ENCODE results near the gene SMPD1. TPM values are rescaled to one million over a fixed set of nuclear protein-coding genes. Genes with fewer than 3 reads are reported as not detected.
A peak's percentile ranks its signal among the peaks of the same experiment; 100 is the strongest.

SMPD1 gene
- total and polyA plus RNA-seq, 2 donors (not counting 1 experiment from before 2014, with no cell fraction given) = 18.3 to 30.7 TPM

DNA sequence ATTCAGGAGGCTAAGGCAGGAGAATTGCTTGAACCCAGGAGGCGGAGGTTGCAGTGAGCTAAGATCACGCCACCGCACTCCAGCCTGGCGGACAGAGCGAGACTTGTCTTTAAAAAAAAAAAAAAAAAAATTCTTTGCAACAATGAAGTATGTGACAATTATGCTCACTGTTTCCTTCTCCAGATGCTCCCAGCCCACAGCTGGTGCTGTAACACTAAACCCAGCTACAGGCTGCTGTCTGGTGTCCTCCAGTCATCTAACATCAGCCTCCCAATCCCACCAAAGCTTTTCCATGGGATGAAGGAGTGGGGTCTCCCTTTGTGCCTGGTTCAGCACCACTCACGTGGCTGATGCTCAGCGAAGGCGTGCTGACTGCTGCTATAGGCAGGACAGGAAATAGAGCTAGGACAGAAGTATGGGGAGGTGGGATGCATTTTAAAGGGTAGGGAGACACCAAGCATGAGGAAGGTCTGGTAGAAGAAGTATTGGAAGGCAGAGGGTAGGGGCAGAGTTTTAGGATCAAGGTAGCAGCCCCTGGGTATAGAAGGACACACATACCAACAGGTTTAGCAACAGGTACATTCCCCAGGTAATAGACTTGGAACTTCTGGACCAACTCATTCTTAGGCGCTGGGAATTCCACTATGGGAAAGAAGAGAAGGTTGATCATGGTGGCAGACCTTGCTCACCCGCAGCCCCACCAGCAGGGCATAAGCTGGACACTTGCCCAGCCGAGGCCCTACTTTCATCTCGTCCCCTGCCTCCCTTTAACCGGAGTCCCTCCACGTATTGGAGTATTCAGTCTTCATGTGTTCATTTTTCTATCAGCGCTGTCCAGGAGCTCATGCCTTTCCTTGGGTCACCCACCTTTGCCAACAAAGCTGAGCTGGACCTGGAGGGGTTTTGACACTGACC is 10.4 kb downstream of the SMPD1 start:
- Histone ChIP-seq H3K9ac (ENCODE audit: low read length) (no peak overlapping the region), H2AFZ (ENCODE audit: insufficient read depth, low read depth, low read length, poor library complexity, severe bottlenecking) (no peak overlapping the region), H3K27ac (ENCODE audit: low read length in 2 of 2) (no peak overlapping the region), H3K36me3 (replicated peaks in 1 of 2; ENCODE audit: control extremely low read depth in 1 of 2, control insufficient read depth in 1 of 2, extremely low read depth in 1 of 2, insufficient read depth in 2 of 2, low read length in 1 of 2) (peaks cover 0 to 6% of the 10 kb centered on the region in 2 experiments), H3K9me3 (ENCODE audit: control extremely low read depth in 1 of 3, control insufficient read depth in 2 of 3, insufficient read depth in 1 of 3, low read length in 2 of 3) (no peaks in the 10 kb centered on the region), H3K27me3 (replicated peaks in 1 of 4; ENCODE audit: control extremely low read depth in 1 of 4, control insufficient read depth in 3 of 4, insufficient read depth in 4 of 4, low read length in 3 of 4) (no peaks in the 10 kb centered on the region), H3K79me2 (ENCODE audit: control insufficient read depth, insufficient read depth, low read length) (no peaks in the 10 kb centered on the region), H4K20me1 (ENCODE audit: control insufficient read depth, insufficient read depth, low read length, poor library complexity, severe bottlenecking) (no peaks in the 10 kb centered on the region), H3K4me3 (ENCODE audit: control extremely low read depth in 1 of 5, extremely low read depth in 1 of 5, insufficient read depth in 1 of 5, low read depth in 2 of 5, low read length in 4 of 5) (no peak overlapping the region), H3K4me1 (ENCODE audit: control insufficient read depth in 2 of 2, insufficient read depth in 2 of 2, low read length in 2 of 2) (peaks cover 39 to 41% of the 10 kb centered on the region in 2 donors), H3K4me2 (replicated peaks; ENCODE audit: low read depth, low read length, poor library complexity, severe bottlenecking) (no peak overlapping the region)
- H3K27ac Mint-ChIP-seq = peak overlapping the region; percentile 73
- POLR2A ChIA-PET = no interaction called here
- intact Hi-C loops (cut with micrococcal nuclease) = no loop called here
- ATAC-seq (ENCODE audit: low read depth) = no peak
- H3K4me1 Mint-ChIP-seq = peaks cover 46% of the 10 kb centered on the region
- H3K27me3 Mint-ChIP-seq = no peaks in the 10 kb centered on the region
- CTCF ChIA-PET = interaction anchor here (0.8 to 6.0 kb wide), 4 partner anchors 11 to 43 kb away, joined by 3 to 49 read pairs (median 8); partner anchors contain the start of genes APBB1 and SMPD1
- no peak for TF ChIP-seq EZH2 (IDR thresholded peaks at IDR 0.05; ENCODE audit: borderline replicate concordance, insufficient read depth, low read depth, low read length, poor library complexity, severe bottlenecking)
- TF ChIP-seq, protein P1, sequence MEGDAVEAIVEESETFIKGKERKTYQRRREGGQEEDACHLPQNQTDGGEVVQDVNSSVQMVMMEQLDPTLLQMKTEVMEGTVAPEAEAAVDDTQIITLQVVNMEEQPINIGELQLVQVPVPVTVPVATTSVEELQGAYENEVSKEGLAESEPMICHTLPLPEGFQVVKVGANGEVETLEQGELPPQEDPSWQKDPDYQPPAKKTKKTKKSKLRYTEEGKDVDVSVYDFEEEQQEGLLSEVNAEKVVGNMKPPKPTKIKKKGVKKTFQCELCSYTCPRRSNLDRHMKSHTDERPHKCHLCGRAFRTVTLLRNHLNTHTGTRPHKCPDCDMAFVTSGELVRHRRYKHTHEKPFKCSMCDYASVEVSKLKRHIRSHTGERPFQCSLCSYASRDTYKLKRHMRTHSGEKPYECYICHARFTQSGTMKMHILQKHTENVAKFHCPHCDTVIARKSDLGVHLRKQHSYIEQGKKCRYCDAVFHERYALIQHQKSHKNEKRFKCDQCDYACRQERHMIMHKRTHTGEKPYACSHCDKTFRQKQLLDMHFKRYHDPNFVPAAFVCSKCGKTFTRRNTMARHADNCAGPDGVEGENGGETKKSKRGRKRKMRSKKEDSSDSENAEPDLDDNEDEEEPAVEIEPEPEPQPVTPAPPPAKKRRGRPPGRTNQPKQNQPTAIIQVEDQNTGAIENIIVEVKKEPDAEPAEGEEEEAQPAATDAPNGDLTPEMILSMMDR (IDR thresholded peaks at IDR 0.05) = no peak
- DNase-seq = no peak
- H3K9me3 Mint-ChIP-seq (ENCODE audit: insufficient read depth) = no peaks in the 10 kb centered on the region
- no peak overlapping the region for H3K4me3 Mint-ChIP-seq
- 99% methylated on average over 9 of the region's 15 CpGs for WGBS (ENCODE audit: insufficient coverage)

DNA sequence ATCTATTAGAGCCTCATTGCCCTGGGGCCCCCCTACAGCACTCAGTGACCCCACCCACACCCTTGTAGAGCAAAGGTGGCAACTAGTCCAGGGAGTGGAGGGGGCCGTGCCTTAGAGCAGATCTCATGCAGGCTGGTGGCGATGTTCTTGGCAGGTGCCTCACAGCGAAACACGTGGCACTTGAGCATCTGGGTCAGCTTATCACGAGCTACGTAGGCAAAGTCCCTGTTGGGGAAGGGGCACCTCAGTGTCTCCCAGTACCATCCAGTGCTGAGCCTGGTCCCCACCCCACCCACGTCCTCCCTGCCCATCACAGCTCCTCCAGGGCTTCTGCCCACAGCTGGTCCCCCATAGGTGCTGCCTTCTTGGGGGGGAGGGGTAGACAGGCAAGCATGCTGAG is 11.2 kb downstream of the SMPD1 start:
- H3K9me3 Mint-ChIP-seq (ENCODE audit: insufficient read depth) = no peaks in the 10 kb centered on the region
- no peak overlapping the region for H3K27ac Mint-ChIP-seq
- H3K9ac ChIP-seq (ENCODE audit: low read length) = no peak overlapping the region
- peaks cover 0 to 6% of the 10 kb centered on the region in 2 experiments for H3K36me3 ChIP-seq (replicated peaks in 1 of 2; ENCODE audit: control extremely low read depth in 1 of 2, control insufficient read depth in 1 of 2, extremely low read depth in 1 of 2, insufficient read depth in 2 of 2, low read length in 1 of 2)
- TF ChIP-seq, protein P1 (IDR thresholded peaks at IDR 0.05) = no peak
- TF ChIP-seq EZH2 (IDR thresholded peaks at IDR 0.05; ENCODE audit: borderline replicate concordance, insufficient read depth, low read depth, low read length, poor library complexity, severe bottlenecking) = no peak
- DNase-seq (no peak), ATAC-seq (ENCODE audit: low read depth) (no peak)
- no peaks in the 10 kb centered on the region for H3K9me3 ChIP-seq (ENCODE audit: control extremely low read depth in 1 of 3, control insufficient read depth in 2 of 3, insufficient read depth in 1 of 3, low read length in 2 of 3)
- H3K27ac ChIP-seq (ENCODE audit: low read length in 2 of 2) = no peak overlapping the region
- H3K27me3 ChIP-seq (replicated peaks in 1 of 4; ENCODE audit: control extremely low read depth in 1 of 4, control insufficient read depth in 3 of 4, insufficient read depth in 4 of 4, low read length in 3 of 4) = no peaks in the 10 kb centered on the region
- H3K27me3 Mint-ChIP-seq = no peaks in the 10 kb centered on the region
- H3K4me1 Mint-ChIP-seq = peaks cover 52% of the 10 kb centered on the region
- 93% methylated on average over 6 of the region's 7 CpGs for WGBS (ENCODE audit: insufficient coverage)
- H3K4me1 ChIP-seq (ENCODE audit: control insufficient read depth in 2 of 2, insufficient read depth in 2 of 2, low read length in 2 of 2) = peaks cover 39 to 43% of the 10 kb centered on the region in 2 donors
- no peak overlapping the region for H2AFZ ChIP-seq (ENCODE audit: insufficient read depth, low read depth, low read length, poor library complexity, severe bottlenecking)
- H3K4me2 ChIP-seq (replicated peaks; ENCODE audit: low read depth, low read length, poor library complexity, severe bottlenecking) = peak overlapping the region; percentile 83
- H3K79me2 ChIP-seq (ENCODE audit: control insufficient read depth, insufficient read depth, low read length) = no peaks in the 10 kb centered on the region
- intact Hi-C loops (cut with micrococcal nuclease) = no loop called here
- no peaks in the 10 kb centered on the region for H4K20me1 ChIP-seq (ENCODE audit: control insufficient read depth, insufficient read depth, low read length, poor library complexity, severe bottlenecking)
- POLR2A ChIA-PET = interaction anchor here (1.0 kb wide), 1 partner anchor 18 kb away, joined by 5 read pairs; no protein-coding TSS in a partner anchor
- CTCF ChIA-PET = interaction anchor here (1.6 to 6.0 kb wide), 3 partner anchors 18 to 43 kb away, joined by 3 to 49 read pairs (median 13); partner anchors contain the start of gene APBB1
- H3K4me3 Mint-ChIP-seq = no peak overlapping the region
- H3K4me3 ChIP-seq (ENCODE audit: control extremely low read depth in 1 of 5, extremely low read depth in 1 of 5, insufficient read depth in 1 of 5, low read depth in 2 of 5, low read length in 4 of 5) = no peak overlapping the region

All from B cell (primary cell).